NOMO-1 treated with DMSO at 0.1 percent for 48 hours (cell line): ENCODE measurements around the gene PRKAG2.
"Not testable (repeated sequence)": the region's sequence is repeated elsewhere in the genome, so short reads cannot be mapped to it uniquely, and the experiment has no call there.

Experiments used
- DNase-seq: peaks from one replicate; lab custom pipeline; 2025; ENCODE audit not compliant: unreplicated experiment; lab: John Stamatoyannopoulos, UW

PRKAG2 gene

DNA sequence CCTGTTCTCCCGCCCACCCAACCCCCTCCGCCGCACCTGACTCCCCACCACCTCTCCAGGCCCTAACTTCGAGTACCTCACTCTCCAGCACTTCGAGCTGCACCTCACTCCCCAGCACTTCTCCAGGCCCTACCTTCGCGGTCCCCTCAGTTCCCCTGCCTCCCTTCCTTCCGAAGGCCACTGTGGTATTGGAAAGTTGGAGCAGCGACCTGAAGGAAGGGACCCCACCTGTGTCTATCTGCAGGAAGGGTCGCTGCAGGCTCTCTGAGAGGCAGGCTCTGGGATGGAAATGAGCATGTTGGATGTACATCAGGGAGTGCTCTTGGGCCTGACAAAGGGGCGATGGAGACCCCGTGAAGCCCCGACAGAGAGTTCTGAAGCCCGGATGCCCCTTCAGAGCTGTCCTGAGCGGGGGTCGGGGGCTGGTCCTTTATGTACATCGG lies 122.2 kb downstream of the PRKAG2 start:
- DNase-seq = no peak

DNA sequence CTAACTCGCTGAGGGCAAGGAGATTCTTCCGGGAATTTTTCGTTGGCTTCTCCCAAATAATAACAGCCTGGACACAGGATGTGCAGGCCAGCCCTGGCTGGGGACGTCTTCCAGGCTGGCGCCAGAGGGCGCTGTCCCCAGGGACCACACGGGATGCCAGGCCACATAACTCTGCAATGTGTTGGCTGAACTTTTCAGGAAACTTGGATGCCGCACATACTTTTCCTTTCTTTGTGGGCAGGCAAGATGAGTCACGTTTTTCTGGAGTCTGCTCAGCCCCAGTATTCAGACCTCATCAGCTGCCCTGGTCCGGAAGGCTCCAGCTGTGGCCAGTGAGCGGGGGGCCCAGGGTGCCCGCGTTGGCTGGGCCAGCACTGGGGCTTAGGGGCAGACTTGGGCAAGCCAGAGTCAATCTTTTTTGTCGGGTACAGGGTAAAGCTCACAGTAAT lies 122.7 kb downstream of the PRKAG2 start:
- DNase-seq = no peak

DNA sequence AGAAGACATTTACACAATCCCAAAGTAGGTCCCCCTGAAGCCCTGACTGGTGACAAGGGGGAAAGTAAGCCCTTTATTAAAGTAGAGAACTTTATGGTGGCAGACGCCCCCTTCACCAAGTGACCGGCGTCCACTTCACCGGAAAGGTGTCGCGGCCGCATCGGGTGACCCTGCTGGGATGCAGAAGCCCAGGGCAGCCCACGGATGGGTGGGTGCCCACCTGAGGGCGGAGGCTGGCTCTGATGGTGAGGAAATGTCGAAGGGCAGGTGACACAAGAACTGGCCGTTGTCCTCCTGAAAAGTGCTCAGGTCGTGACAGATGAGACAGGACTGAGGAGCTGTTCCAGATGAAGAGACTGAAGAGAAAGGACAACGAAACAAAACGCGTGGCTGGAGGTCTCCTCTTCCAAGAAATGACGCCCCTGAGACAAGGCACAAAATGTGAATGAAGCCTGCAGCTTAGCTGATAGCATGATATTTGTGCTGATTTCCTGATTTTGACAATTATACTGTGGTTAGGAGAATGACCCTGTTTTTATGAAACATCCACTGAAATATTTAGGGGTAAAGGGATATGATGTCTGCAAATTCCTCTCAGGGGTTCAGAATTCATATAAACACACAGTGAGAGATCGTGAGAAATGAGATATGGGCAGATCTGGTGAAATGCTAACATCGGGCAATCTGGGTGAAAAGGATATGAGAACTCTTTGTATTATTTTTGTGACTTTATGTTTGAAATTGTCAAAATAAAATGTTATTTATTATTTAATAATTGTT lies 123.9 kb downstream of the PRKAG2 start:
- no peak for DNase-seq

DNA sequence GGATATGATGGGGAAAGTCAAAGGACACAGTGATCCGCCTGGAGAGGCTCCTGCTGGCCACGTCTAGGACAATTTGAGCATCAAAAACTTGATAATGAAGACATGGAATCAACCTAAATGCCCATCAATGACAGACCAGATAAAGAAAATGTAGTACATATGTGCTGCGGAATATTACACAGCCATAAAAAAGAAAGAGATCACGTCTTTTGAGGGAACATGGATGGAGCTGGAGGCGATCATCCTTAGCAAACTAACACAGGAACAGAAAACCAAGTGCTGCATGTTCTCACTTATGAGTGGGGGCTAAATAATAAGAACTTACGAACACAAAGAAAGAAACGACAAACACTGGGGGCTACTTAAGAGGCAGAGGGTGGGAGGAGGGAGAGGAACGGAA lies 124.9 kb downstream of the PRKAG2 start:
- DNase-seq = no peak

DNA sequence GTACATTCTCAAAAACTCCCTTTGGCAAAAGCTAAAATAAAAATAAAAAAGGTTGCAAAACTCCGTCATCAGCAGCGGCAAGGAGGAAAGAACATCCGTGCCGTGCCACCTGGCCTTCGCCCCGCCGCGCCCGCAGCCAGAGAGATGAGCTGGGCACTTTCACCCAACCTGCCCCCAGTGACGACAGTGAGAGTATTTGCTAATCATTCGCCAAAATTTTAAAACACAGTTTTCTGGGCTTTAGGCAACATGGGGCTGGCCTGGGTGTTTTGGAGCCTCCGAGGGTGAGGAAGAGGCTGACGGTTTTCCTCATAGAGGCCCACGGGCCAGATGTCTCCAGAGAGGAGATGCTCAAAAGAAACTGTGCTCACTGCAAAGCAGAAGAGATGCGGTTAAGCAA lies 128.2 kb downstream of the PRKAG2 start:
- DNase-seq = no peak

DNA sequence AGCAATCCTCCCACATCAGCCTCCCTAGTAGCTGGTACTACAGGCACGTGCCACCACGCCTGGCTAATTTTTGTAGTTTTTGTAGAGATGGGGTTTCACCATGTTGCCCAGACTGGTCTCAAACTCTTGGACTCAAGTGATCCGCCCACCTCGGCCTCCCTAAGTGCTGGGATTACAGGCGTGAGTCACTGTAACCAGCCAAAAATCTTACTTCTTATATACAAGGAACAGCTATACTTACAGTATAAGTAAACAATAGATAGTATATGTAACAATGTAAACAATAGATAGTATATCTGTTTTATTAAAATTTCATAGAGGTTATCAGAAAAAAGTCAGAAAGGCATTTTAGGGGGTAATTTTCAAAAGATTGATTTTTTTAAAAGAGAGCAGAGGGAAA lies 128.9 kb downstream of the PRKAG2 start:
- DNase-seq = not testable (repeated sequence)

DNA sequence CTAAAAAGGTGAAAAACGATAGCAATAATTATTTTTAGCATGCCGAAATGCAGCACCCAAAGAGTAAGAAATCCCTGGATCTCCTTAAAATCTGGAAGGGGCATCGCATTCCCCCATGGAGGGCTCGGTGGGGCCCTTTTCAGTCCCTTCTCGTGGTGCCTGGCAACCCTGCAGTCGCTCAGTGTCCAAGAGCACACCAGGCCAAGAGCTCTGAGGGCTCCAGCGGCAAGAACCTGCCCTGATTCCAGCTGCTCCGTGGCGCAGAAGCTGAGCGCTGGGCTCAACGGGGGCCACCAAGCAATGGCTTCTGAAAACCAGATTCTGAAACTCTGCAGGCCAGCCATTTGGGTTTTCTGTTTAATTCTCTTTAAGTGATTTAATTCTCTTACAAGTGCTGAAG lies 131.2 kb downstream of the PRKAG2 start:
- DNase-seq = no peak

DNA sequence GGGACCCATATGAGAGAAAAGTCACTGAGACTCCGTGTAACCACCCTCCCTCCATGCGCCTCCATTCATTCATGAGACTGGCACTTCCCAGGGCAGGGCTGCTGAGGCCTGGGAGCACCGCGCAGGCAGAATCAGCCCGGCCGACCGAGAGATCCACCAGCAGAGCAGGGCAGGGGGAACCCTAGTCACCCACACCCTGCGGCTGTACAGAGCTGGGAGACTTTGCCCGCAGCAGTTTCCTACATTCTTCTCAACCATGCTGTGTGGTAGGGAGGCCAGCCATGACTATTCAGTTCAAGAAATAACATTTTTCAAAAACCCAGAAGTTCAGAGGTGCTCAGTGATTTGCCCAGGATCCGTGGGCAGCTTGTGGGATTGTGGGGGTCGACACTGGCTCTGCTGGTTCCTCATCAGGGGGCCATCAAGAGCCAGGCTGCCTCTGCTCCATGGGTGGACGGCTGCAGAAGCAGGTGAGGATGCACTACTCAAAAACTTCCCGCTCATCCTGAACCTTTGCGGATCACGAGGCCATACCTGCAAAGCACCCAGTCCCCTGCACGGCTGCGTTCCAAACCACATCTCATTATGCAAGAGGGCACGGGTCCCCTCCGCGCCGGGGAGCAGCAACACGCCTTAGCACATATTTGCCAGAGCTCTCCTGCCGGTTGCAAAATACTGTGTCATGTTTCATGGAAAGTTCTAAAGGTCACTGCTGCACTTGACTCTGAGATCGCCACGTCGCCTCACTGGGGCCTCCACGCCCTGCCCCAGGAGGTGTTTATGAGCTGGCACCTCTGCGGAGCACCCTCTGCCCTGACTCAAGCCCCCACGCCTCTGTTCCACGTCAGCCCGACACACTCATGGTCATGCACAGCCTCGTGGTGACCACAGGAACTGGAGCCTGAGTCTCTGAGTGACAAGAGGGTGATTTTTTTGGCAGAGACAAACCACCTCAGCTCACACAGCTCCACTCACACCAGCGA lies 132.0 kb downstream of the PRKAG2 start:
- DNase-seq = peak; percentile 19

DNA sequence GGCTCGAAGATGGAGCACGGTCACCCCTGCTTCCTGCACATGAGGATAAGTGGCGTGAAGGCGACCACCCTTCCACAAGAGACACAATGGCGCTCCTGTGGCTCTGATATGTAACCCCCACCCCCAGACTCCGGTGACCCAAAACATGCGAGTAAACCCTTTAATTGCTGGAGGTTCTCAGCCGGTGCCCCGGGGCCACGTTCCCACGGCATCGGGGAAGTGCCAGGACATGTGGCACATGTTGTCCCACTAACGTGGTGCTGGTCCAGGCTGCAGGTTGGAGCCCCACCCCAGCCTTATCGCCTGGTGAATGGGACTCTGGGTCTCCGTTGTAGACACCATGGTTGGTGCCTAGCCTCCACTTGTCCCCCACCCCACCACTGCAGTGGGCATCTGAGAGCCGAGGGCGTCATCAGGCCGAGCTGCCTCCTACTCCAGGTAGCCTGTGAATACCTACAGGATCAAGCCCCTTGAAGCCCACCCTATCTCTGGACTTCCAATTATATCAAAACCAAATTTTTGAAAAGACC lies 132.8 kb downstream of the PRKAG2 start:
- no peak for DNase-seq

DNA sequence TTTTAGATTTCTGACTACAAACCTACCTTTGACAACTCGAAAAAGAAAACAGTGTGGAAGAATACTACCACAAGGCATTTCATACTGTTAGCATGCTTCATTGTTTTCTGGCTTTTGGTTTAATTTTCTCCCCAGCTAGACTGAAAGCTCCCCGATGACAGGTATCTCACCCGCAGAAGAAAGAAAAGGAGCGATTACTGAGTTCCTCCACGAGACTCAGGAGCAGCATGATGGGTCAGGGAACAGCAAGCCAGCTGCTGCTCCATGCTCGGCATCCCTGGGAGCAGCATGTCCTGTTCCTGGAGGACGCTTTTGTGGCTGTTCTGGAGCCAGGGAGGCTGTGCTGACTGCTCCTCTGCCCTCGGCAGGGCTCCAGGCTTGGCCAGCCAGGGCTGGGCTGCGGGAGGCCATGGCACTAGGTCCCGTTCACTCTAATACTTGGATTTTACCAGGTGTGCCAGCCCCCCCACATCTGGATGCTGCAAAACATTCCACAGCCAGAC lies 133.4 kb downstream of the PRKAG2 start:
- no peak for DNase-seq

DNA sequence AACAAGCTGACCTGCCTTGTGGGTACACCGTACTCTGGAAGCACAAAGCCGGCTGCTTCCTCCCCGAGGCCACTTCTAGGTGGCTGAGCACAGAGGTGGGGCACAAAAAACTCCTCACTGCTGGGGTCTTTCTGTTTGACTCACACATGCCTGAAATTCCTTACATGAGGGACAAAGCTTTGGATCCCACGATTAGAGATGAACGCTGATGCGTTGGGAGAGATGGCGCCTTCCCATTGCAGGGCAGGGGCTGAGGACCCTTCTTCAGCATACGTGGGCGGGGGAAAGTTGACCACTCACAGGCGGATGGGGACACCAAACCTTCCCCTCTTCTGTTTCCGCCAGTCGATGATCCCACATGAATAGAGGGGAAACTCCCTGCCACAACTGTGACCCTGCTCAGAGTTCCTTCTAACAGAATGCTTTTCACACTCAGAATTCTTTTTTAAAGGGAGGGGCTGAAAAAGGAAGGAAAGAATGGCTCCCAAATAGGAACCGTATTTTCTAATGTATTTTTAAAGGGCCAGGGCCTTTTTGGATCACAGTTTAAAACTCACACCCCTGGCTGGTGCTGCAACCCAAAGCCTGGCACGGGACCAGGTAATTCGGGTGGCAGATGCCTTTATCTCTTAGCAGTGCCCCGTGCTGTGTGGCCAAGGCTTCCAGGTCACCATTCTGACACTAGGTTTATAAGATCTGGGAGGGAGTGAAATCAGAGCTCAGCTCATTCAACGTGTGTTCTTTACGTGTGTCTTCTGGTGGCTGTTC lies 134.0 kb downstream of the PRKAG2 start:
- no peak for DNase-seq

DNA sequence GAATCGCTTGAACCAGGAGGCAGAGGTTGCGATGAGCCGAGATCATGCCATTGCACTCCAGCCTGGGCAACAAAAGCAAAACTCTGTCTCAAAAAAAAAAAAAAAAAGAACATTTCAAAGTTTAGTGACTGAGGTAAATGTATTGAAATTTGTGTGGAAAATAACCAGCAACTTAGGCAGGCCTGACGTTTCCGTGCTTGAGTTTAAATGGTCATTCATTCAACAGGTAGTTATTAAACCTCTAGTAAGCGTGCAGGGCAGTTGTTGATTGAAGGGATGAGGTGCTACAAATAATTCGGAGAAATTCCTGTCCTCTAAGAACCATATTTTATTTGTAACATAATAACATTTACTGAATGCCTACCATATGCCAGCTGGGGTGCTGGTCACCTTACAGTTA lies 135.3 kb downstream of the PRKAG2 start:
- no peak for DNase-seq

DNA sequence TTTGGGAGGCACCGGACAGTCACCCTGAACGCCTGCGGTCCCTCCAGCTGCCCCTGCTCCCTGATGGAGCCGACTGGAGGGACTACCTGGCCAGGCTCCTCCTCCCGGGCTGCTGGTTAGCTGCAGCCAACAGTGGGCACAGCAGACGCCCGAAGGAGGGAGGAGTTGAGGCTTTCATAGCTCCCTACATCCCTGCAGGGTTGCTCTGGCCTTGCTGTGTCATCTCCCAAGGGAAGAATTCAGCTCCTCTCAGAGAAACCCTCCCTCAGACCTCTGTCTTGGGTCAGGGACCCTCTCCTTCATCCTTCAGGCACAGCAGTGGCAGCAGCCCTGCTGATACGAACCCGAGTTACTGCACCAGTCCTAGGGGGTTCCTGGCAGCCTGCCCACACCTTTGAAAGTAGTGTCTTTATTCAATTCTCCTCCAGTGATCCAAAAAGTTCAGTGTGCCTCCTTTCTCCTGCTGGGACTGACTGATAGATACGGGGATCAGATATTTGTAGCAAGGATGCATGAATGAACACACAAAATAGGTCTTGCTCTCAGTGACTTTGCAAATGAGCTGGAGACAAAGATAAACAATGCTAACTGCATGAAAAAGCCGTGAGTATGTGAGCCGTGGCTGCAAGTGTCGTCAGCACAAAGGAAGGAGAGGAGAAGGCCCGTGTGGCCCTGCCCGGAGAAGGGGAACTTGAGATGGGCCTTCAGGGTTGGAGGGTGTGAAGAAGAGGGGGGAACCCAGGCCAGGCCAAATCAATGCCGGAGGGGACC lies 136.6 kb downstream of the PRKAG2 start:
- DNase-seq = no peak

DNA sequence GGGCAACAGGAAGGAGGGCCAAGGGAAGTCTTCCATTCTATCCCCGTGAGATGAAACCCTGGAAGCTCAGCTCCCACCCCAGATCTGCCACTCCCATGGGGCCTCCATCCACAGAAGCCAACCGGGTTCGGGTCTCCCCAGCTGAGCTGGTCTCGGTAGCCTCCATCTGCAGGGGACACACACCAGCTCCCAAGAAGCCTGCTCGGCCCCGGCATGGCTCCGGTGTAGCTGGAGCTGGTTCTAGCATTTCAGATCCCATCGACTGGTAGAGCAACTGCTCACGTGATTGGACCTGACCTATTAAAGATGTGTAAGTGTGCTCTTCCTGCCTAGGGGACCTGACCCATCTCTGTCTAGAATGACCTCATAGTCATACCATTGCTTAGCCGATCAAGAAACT lies 138.0 kb downstream of the PRKAG2 start:
- DNase-seq = no peak

DNA sequence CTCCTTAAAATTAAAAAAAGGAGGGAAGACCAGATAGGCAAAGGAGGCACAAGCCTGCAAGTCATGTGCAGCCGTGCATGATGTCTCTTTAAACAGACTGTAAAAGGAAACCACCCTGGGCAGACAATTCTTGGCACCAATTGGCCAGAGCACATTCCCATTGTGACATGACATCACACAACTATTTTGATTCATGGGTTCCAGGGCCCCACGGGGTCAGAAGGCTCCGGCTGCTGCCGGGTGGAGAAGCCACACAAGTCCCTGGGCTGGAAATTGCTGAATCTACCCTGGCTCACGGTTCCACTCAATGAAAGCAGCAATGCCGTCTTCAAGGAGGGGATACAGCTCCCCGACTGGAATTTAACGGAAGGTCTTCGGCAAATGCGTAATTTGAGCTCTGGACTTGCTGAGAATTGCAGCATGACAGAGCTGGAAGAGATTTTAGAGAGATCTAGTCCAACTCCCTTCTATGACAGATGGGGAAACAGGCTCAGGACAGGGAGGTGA lies 140.5 kb downstream of the PRKAG2 start:
- no peak for DNase-seq

DNA sequence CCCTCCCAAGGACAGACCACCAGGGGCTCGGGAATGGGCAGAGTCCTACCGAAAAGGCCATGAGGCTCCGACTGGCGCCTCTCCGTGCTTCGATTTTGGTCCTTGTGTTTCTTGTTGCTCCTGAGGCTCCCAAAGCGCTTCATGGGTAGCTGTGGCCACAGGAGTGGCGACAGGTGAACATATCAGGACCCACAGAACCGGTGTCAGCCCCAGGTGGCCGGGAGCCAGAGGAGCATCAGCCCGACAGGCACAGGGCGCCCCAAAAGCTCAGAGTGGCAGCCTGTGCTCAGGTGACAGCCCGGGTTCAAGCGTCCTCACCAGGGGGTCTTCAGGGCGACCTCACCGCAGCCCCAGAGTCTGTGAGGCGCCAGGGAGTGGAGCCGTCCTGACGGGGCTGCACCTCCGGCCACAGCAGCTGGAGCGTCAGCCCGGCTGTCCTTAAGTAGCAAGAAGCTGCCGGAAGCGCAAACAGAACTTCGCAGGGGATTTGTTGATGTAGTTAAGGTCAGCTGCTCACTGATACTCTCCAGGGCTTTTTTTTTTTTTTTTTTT lies 141.0 kb downstream of the PRKAG2 start:
- no peak for DNase-seq

DNA sequence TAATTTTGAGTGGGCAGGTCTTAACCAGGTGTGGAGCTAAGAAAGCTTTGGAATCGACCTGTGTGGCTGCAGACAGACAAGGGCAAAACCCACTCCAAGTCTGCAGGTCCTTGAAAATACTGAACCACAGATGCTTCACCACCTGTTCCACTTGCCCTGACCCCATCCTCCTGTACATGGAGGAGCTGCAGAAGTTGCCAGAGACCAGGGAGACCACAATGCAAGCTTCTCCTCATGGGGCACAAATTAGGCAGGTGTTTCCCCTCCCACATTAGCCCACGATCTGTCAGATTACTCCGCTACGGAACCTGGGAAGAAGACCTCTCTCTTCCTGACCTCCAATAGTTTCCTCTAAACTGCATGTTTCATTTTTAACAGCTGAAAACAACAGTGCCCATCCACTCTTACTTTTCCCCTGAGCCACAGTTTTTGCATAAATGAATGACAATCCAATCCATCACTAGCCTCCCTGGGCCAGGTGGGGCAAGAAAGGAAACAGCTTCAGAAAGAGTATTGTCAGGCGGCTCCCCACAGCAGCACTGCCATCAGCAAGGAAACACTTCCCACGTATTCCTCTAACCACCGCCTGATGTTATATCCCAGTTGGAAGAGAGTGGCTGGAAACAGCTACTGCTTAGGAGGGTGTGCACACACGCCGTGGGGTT lies 141.6 kb downstream of the PRKAG2 start:
- no peak for DNase-seq

DNA sequence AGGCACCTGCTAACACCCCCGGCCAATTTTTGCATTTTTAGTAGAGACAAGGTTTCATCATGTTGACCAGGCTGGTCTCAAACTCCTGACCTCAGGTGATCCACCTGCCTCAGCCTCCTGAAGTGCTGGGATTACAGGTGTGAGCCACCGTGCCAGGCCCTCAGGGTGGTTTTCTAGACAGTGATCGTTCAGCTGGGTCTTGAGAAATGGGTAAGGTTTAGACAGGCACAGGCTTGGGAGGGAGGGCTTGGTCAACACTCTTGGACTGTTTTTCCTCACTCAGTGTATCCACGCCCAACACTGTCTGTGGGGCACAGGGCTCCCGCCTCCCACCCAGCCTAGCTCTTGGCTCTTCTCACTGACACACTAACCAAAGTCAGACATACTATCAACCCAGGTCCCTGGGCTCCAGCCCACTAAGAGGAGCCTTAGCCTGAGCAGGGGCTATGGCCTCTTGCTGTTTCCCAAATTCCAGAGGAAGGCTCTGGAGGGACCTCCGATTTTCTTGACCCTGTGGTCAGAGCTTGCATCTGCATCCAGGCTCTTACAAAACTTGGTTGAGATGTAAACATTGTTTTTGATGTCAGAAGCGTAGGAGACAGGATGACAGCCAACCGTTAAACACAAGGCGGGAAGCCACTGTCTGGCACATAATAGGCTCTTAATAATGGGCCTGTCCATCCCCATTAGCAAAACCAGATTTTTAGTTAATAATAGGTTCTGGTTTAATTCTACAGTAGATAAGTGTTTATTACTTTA lies 143.9 kb downstream of the PRKAG2 start:
- no peak for DNase-seq
